ENCODE measurements around the gene RBMX. TPM values are rescaled to one million over a fixed set of nuclear protein-coding genes. Genes with fewer than 3 reads are reported as not detected.

RBMX gene
- total RNA-seq, 3 donors from 2014 or later (not counting 1 experiment from before 2014, with no cell fraction given), result 171 to 208 (median 174) TPM

DNA sequence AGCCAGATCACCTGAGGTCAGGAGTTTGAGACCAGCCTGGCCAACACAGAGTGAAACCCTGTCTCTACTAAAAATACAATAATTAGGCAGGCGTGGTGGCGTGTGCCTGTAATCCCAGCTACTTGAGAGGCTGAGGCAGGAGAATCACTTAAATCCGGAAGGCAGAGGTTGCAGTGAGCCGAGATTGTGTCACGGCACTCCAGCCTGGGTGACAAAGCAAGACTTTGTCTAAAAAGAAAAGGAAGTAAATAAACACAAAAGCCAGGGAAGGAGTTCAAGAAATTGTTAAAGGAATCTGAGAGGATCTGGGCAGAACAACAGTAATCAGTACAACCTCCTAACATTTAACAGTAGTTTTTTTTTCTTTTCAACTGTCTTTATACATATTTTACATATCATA is 51.1 kb downstream of the RBMX start:
- H3K27ac Mint-ChIP-seq, result no peak overlapping the region
- WGBS (ENCODE audit: insufficient coverage), result 100% methylated on average over 5 of the region's 5 CpGs
- H3K9me3 Mint-ChIP-seq, result no peaks in the 10 kb centered on the region
- no peaks in the 10 kb centered on the region for H3K27me3 Mint-ChIP-seq (ENCODE audit: low read depth in 2 of 2)
- Histone ChIP-seq H3K4me3 (ENCODE audit: low read length) (no peak overlapping the region), H3K36me3 (ENCODE audit: control insufficient read depth, insufficient read depth, low read length) (no peaks in the 10 kb centered on the region), H3K27me3 (ENCODE audit: control insufficient read depth, insufficient read depth, low read length) (no peaks in the 10 kb centered on the region), H3K27ac (ENCODE audit: low read length) (no peak overlapping the region), H3K9me3 (ENCODE audit: control insufficient read depth, insufficient read depth, low read length) (no peaks in the 10 kb centered on the region), H3K4me1 (ENCODE audit: control insufficient read depth, insufficient read depth, low read length) (no peaks in the 10 kb centered on the region)
- DNase-seq (no peak), ATAC-seq (no peak)
- no peak overlapping the region for H3K4me3 Mint-ChIP-seq
- no peaks in the 10 kb centered on the region for H3K4me1 Mint-ChIP-seq
- no peaks in the 10 kb centered on the region for H3K36me3 Mint-ChIP-seq
- intact Hi-C loops (cut with micrococcal nuclease), result no loop called here
- TF ChIP-seq, protein P1, sequence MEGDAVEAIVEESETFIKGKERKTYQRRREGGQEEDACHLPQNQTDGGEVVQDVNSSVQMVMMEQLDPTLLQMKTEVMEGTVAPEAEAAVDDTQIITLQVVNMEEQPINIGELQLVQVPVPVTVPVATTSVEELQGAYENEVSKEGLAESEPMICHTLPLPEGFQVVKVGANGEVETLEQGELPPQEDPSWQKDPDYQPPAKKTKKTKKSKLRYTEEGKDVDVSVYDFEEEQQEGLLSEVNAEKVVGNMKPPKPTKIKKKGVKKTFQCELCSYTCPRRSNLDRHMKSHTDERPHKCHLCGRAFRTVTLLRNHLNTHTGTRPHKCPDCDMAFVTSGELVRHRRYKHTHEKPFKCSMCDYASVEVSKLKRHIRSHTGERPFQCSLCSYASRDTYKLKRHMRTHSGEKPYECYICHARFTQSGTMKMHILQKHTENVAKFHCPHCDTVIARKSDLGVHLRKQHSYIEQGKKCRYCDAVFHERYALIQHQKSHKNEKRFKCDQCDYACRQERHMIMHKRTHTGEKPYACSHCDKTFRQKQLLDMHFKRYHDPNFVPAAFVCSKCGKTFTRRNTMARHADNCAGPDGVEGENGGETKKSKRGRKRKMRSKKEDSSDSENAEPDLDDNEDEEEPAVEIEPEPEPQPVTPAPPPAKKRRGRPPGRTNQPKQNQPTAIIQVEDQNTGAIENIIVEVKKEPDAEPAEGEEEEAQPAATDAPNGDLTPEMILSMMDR (IDR thresholded peaks at IDR 0.05), result no peak

DNA sequence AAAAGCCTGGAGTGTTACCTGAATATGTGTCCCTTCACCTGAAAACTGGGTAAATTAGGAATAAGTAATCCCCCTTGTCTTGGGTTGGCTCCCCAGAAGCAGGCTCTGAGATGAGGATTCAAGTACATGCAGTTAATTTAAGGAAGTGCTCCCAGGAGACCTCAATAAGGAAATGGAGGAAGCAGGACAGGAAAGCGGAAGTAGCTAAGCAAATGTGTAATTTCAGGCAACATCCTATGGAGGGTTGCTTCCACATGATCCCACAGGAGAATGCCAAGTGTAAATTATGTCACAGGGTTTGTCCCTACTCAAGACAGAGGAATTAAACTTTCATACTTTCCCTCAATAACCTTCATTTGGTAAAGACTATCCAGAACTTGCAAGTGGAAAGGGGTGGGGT is 51.7 kb downstream of the RBMX start:
- H3K9me3 ChIP-seq (ENCODE audit: control insufficient read depth, insufficient read depth, low read length), result no peaks in the 10 kb centered on the region
- no peak overlapping the region for H3K4me3 ChIP-seq (ENCODE audit: low read length)
- WGBS (ENCODE audit: insufficient coverage), result 100% methylated on average over 1 of the region's 1 CpG
- TF ChIP-seq, protein P1 (IDR thresholded peaks at IDR 0.05), result no peak
- DNase-seq (no peak), ATAC-seq (no peak)
- H3K27me3 Mint-ChIP-seq (ENCODE audit: low read depth in 2 of 2), result no peaks in the 10 kb centered on the region
- H3K9me3 Mint-ChIP-seq, result no peaks in the 10 kb centered on the region
- no peak overlapping the region for H3K4me3 Mint-ChIP-seq
- H3K27me3 ChIP-seq (ENCODE audit: control insufficient read depth, insufficient read depth, low read length), result no peaks in the 10 kb centered on the region
- no peaks in the 10 kb centered on the region for H3K4me1 ChIP-seq (ENCODE audit: control insufficient read depth, insufficient read depth, low read length)
- no peaks in the 10 kb centered on the region for H3K36me3 ChIP-seq (ENCODE audit: control insufficient read depth, insufficient read depth, low read length)
- H3K4me1 Mint-ChIP-seq, result no peaks in the 10 kb centered on the region
- intact Hi-C loops (cut with micrococcal nuclease), result no loop called here
- no peak overlapping the region for H3K27ac Mint-ChIP-seq
- H3K27ac ChIP-seq (ENCODE audit: low read length), result no peak overlapping the region
- H3K36me3 Mint-ChIP-seq, result no peaks in the 10 kb centered on the region

DNA sequence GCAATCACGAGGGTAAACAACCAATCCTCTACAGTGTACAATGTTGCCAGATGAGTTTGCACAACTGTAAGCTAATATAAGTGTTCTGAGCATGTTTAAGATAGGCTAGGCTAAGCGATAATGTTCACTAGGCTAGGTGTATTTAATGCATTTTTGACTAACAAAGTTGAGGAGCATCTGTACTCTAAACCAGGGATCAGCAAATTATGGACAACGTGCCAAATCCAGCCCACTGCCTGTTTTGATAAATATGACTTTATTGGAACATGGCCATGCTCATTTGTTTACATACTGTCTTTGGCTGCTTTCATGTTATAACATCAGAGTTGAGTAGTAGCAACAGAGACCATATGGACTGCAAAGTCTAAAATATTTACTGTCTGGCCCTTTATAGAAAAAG is 53.5 kb downstream of the RBMX start:
- H3K27me3 ChIP-seq (ENCODE audit: control insufficient read depth, insufficient read depth, low read length), result no peaks in the 10 kb centered on the region
- 95% methylated on average over 2 of the region's 3 CpGs for WGBS (ENCODE audit: insufficient coverage)
- intact Hi-C loops (cut with micrococcal nuclease), result no loop called here

DNA sequence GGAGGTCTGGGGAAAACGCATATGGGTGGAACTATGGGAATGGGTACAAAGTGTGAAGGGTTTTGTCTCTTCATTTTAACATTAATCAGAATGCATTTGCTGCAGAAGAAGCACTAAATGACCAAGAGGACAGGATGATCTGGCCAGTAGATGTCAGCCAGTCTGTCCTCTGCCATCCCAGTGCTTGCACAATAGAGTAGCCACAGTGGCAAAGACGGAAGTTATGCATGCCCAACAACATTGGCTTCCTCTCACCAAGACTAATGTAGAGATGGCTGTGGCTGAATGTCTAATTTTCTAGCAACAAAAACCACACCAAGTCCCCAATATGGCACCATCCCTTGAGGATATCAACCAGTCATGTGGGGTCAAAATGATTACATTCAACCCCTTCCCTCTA is 54.8 kb downstream of the RBMX start:
- no peaks in the 10 kb centered on the region for H3K4me1 ChIP-seq (ENCODE audit: control insufficient read depth, insufficient read depth, low read length)
- TF ChIP-seq, protein P1 (IDR thresholded peaks at IDR 0.05), result no peak
- H3K4me3 ChIP-seq (ENCODE audit: low read length), result no peak overlapping the region
- WGBS (ENCODE audit: insufficient coverage), result no CpG with 5 or more reads among the region's 2 CpGs
- H3K9me3 ChIP-seq (ENCODE audit: control insufficient read depth, insufficient read depth, low read length), result no peaks in the 10 kb centered on the region
- no peak overlapping the region for H3K27ac ChIP-seq (ENCODE audit: low read length)
- H3K27me3 ChIP-seq (ENCODE audit: control insufficient read depth, insufficient read depth, low read length), result no peaks in the 10 kb centered on the region
- no peak for DNase-seq
- intact Hi-C loops (cut with micrococcal nuclease), result no loop called here
- Mint-ChIP-seq H3K27ac (no peak overlapping the region), H3K9me3 (no peaks in the 10 kb centered on the region), H3K4me1 (no peaks in the 10 kb centered on the region), H3K36me3 (no peaks in the 10 kb centered on the region), H3K27me3 (ENCODE audit: low read depth in 2 of 2) (no peaks in the 10 kb centered on the region), H3K4me3 (no peak overlapping the region)
- no peak for ATAC-seq
- no peaks in the 10 kb centered on the region for H3K36me3 ChIP-seq (ENCODE audit: control insufficient read depth, insufficient read depth, low read length)

More for the DNA sequence above, 53.5 kb downstream of the RBMX start:
- H3K4me1 ChIP-seq (ENCODE audit: control insufficient read depth, insufficient read depth, low read length), result no peaks in the 10 kb centered on the region
- Mint-ChIP-seq H3K36me3 (no peaks in the 10 kb centered on the region), H3K27me3 (ENCODE audit: low read depth in 2 of 2) (no peaks in the 10 kb centered on the region), H3K4me1 (no peaks in the 10 kb centered on the region), H3K9me3 (no peaks in the 10 kb centered on the region), H3K4me3 (no peak overlapping the region), H3K27ac (no peak overlapping the region)
- no peak overlapping the region for H3K4me3 ChIP-seq (ENCODE audit: low read length)
- ATAC-seq (no peak), DNase-seq (no peak)
- TF ChIP-seq, protein P1 (IDR thresholded peaks at IDR 0.05), result no peak
- H3K27ac ChIP-seq (ENCODE audit: low read length), result no peak overlapping the region
- no peaks in the 10 kb centered on the region for H3K36me3 ChIP-seq (ENCODE audit: control insufficient read depth, insufficient read depth, low read length)
- H3K9me3 ChIP-seq (ENCODE audit: control insufficient read depth, insufficient read depth, low read length), result no peaks in the 10 kb centered on the region
